Retinal pigment epithelial cell (primary cell): ENCODE data around the gene IL9.
"Not testable (repeated sequence)": the region's sequence is repeated elsewhere in the genome, so short reads cannot be mapped to it uniquely, and the experiment has no call there.

Source experiments
- DNase-seq: peaks from one replicate; pipeline ENCODE4 v3.0.0-alpha.2; 2010; ENCODE audit warnings: low read depth
- H3K4me3 ChIP-seq: 2 replicates; pipeline ENCODE4 v1.5.1; 2011; ENCODE audit warnings: mild to moderate bottlenecking, low read length, control low read depth, moderate library complexity
- CTCF ChIP-seq: conservative IDR thresholded peaks from 2 replicates; pipeline ENCODE4 v1.5.1; 2011; ENCODE audit warnings: low read depth, low read length, control low read depth, inconsistent platforms

The IL9 gene

GRCh38 chr5:135864503-135865435 lies 30.9 kb downstream of the IL9 start:
- no peak for DNase-seq
- TF ChIP-seq CTCF = no peak

GRCh38 chr5:135862744-135863143 lies 32.9 kb downstream of the IL9 start:
- no peak overlapping the region for H3K4me3 ChIP-seq
- DNase-seq = no peak
- TF ChIP-seq CTCF = no peak

More at GRCh38 chr5:135864503-135865435, 30.9 kb downstream of the IL9 start:
- H3K4me3 ChIP-seq = no peak overlapping the region

- H3K4me3 ChIP-seq = no peak overlapping the region
- no peak for TF ChIP-seq CTCF
- DNase-seq = no peak
These were observed 33.6 kb downstream of the IL9 start for GRCh38 chr5:135862086-135862485.

GRCh38 chr5:135861641-135862040 lies 34.0 kb downstream of the IL9 start:
- no peak for DNase-seq
- no peak overlapping the region for H3K4me3 ChIP-seq
- no peak for TF ChIP-seq CTCF

- no peak overlapping the region for H3K4me3 ChIP-seq
- DNase-seq = no peak
- TF ChIP-seq CTCF = no peak
These were observed 36.0 kb downstream of the IL9 start for GRCh38 chr5:135859641-135860040.

- not testable (repeated sequence) for H3K4me3 ChIP-seq, DNase-seq
These were observed 36.5 kb downstream of the IL9 start for GRCh38 chr5:135859186-135859585.

- H3K4me3 ChIP-seq = no peak overlapping the region
- no peak for DNase-seq
- TF ChIP-seq CTCF = no peak
These were observed 37.9 kb downstream of the IL9 start for GRCh38 chr5:135857630-135858311.
